ENCODE data around the gene DOCK4.

GRCh38 chr7:111954056-111954455, 252.1 kb downstream of the DOCK4 start:
- TF ChIP-seq CTCF (conservative IDR thresholded peaks at IDR 0.05; ENCODE audit: low read length) (no peak; the same call in 1 of the 2 replicates), EZH2phosphoT487 (IDR thresholded peaks at IDR 0.05; ENCODE audit: borderline replicate concordance) (no peak)
